HG03045 (cell line): ENCODE measurements around the gene TSPYL4.

Experiments used
- ATAC-seq: cut with Tn5 transposase; IDR thresholded peaks from one replicate; pipeline ENCODE4 v1.9.1; 2021; ENCODE audit warnings: mild to moderate bottlenecking, moderate library complexity; ENCODE audit not compliant: unreplicated experiment

Gene TSPYL4

GRCh38 chr6:116271149-116271708, 17.4 kb upstream of the TSPYL4 start:
- ATAC-seq: no peak

DNA sequence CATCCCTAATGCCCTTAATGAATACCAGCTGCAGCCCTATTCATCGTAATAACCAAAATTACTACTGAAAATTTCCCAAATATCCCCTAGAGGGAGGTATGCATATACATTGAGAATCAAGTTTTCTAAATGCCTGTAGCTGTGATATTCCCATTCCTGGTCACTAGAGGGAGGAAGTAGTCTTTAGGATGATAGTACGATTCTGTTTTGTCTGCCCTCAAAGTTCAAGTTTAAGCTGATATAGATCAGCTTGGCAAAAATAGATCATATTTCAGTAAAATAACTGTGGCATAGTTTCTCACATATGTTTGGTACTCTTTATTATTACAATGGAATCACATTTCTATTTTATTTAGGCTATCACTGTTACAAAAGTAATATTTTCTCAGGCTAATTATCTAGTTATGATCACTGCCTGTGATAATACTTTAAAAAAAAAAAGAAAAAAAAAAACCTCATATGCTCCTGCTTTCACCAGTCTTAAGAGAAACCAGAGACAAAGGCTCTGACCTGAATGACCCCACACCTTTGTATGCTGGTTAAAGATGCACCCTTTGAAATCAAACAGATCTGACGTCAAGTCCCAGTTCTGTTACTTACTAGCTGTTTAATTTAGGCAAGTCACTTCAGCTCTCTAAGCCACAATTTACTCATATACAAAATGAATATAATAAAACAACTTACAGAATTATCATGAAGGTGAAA, 14.9 kb upstream of the TSPYL4 start:
- ATAC-seq: peak; percentile 69

DNA sequence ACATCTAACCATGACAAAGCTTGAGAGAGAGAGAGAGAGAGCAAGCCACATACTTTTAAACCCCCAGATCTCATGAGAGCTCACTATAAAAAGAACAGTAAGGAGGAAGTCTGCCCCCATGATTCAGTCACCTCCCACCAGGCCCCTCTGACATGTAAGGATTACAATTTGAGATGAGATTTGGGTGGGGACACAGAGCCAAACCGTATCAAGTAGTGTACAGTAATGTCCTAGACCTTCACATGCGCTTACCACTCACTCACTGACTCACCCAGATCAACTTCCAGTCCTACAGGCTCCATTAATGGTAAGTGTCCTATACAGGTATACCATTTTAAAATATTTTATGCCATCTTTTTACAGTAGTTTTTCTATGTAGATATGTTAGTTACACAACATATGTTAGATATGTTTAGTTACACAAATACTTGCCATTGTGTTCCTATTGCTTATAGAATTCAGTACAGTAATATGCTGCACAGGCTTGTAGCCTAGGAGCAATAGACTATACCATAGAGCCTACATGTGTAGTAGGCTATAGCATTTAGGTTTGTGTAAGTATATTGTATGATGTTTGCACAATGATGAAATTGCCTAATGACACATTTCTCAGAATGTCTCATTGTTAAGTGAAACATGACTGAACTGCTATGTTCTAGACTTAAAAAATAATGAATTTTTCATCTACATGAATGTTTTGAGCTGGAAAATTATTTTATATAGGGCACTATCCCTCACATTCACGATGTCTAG, 14.1 kb upstream of the TSPYL4 start:
- no peak for ATAC-seq

DNA sequence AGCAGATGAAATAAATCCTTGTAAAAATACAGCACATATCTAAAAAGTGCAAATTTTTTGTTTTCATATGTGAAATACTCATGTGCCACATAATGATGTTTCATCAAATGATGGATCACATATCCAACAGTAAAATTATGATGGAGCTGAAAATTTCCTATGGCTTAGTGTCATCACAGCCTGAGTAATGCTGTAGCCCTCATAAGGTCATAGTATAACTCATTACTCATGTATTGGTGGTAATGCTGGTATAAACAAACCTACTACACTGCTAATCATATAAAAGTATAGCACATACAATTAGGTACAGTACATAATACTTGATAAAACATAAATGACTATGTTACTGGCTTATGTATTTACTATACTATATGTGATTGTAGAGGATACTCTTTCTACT, 12.9 kb upstream of the TSPYL4 start:
- ATAC-seq: no peak

- no peak for ATAC-seq
Observed at GRCh38 chr6:116265041-116265829, 11.4 kb upstream of the TSPYL4 start.

- ATAC-seq: no peak
Observed at GRCh38 chr6:116263353-116263752, 9.5 kb upstream of the TSPYL4 start.

DNA sequence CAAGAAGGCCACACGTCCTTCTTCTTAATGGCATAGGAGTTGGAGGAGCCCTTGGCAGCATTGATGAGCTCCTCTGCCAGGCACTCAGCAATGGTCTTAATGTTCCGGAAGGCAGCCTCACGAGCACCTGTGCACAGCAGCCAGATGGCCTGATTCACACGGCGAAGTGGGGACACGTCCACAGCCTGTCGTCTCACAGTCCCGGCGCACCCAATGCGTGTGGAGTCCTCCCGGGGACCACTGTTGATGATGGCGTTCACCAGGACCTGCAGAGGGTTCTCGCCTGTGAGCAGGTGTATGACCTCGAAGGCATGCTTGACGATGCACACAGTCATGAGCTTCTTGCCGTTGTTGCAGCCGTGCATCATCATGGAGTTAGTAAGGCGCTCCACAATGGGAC, 4.6 kb upstream of the TSPYL4 start:
- no peak for ATAC-seq

- ATAC-seq: no peak
Observed at GRCh38 chr6:116256694-116257093, 2.8 kb upstream of the TSPYL4 start.

DNA sequence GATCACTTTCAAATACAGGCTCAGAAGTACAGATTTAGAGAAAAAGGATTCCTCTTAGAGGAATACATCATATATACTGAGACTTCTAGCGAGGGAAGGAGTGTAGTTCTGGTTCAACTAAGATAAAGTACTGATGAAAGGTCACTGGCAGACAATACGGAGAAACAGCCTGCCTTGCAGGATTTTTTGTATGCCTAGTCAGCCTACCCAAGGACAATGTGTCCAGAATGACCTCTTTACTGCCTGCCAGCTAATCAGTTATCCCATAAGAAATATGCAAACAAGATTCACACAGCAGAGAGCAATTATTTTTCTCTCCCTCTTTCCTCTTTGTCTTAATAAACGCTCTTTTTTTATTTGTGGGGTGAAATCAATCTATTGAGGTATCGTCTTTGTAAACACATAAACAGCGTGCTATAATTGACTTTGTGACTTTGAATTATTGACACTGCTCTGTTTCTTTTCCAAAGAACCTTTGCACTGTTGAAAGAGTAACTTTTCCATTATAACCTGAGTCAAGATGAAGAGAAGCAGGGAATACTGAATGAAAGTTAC, 1.4 kb upstream of the TSPYL4 start:
- no peak for ATAC-seq

- peak; percentile 26 for ATAC-seq
Observed at GRCh38 chr6:116254297-116255056, 602 bp upstream of the TSPYL4 start.

- no peak for ATAC-seq
Observed at GRCh38 chr6:116253188-116253504, 729 bp downstream of the TSPYL4 start.

GRCh38 chr6:116251568-116252384, 2.1 kb downstream of the TSPYL4 start:
- no peak for ATAC-seq

- ATAC-seq: no peak
Observed at GRCh38 chr6:116248577-116248976, 5.3 kb downstream of the TSPYL4 start.

- no peak for ATAC-seq
Observed at GRCh38 chr6:116247285-116247684, 6.6 kb downstream of the TSPYL4 start.

GRCh38 chr6:116246089-116246488, 7.8 kb downstream of the TSPYL4 start:
- ATAC-seq: no peak

DNA sequence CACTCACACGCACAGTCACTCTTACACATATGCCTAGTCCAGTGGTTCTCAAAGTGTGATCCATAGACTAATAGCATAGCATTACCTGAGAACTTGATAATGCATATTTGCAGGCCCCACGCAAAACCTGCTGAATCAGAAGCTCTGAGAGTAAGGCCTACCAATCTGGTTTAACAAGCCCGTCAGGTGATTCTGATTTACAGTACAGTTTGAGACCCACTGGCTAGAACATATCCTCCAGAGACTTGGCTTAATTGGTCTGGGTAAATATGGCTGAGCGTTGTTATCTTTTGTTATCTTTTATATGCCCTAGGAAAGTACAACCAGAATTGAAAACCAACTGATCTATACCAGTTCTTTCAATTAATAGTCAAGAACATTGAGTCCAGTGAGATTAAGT, 9.6 kb downstream of the TSPYL4 start:
- no peak for ATAC-seq

- no peak for ATAC-seq
Observed at GRCh38 chr6:116239856-116240255, 14.0 kb downstream of the TSPYL4 start.

DNA sequence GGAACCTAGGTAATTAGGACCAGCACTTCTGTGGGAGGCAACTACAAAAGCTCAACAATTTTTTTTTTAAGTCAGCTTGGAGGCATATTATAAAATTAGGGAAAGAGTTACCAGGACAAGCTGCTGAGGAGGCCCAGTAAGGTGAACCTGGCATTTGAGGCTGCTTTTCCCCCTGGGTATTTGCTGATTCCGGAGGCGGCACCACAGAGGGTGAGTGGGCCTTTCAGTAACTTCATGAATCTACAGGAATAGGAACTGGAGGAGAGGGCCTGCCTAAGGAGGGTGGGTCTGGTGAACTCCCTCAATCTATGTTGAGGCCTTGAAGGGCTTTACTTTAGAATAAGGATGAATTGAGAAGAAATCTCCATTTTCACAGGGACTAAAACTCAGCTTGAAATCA, 14.6 kb downstream of the TSPYL4 start:
- no peak for ATAC-seq

GRCh38 chr6:116238083-116238482, 15.8 kb downstream of the TSPYL4 start:
- no peak for ATAC-seq

DNA sequence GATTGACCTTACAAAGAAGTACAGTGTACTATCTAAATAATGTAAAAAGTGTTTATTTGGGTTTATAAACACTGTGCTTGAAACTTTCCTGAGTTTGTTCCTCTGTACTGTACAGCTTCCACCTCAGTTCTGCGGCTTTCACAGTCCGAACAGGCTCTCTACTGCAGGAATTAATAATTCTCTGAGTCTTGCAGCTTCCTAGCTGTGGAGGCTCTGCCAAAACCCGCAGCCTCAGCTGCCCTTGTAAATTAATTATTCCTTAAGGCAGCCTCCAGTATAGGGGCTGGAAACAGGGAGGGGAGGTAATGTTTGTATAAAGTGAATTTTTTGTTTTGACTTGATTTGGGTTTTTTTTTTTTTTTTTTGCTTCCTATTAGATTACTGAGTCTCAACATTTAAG, 19.2 kb downstream of the TSPYL4 start:
- ATAC-seq: no peak
